ENCODE results near the gene KIF12.

The KIF12 gene

DNA sequence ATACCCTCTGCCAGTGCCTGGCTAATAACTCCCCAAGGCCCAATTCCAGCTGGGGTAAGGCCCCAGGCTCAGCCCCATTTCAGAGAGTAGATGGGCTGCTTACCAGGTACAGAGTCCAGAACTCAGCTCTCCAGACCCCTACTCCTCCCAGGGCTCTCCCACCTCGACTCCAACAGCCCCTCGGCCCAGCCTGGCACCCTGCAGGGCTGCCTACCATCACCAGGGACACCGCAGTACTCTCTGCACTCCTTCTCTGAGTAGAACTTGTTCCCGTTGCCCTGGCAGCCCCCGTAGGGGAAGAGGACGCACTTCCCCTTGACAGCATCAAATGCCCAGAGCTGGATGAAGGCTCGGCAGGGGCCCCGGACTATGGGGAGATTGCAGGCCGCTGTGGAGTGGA is 38.4 kb downstream of the KIF12 start:
- Histone ChIP-seq H3K4me3 (peak overlapping the region in 3 of 10 experiments; percentile 12 to 50 (median 27); a peak in 4 of 20 replicates), H3K27ac (peak overlapping the region in 4 of 11 experiments; percentile 83 to 88 (median 86); a peak in 8 of 22 replicates), H3K36me3 (no peaks in the 10 kb centered on the region), H3K27me3 (no peaks in the 10 kb centered on the region), H3K4me2 (peak overlapping the region; percentile 11 to 99 (median 88); a peak in 21 of 22 replicates), H3K4me1 (peaks cover 52 to 83% (median 76%) of the 10 kb centered on the region in 10 experiments), H3K9ac (peak overlapping the region in 3 of 11 experiments; percentile 61 to 70 (median 65); a peak in 6 of 22 replicates), H3K9me3 (replicated peaks in 1 of 11) (peaks cover 0 to 4% (median 0%) of the 10 kb centered on the region in 11 experiments; a peak in 3 of 22 replicates), H4K20me1 (no peaks in the 10 kb centered on the region; a peak in 1 of 22 replicates)
- TF ChIP-seq Cebpa-rat (IDR thresholded peaks at IDR 0.05) = no peak

DNA sequence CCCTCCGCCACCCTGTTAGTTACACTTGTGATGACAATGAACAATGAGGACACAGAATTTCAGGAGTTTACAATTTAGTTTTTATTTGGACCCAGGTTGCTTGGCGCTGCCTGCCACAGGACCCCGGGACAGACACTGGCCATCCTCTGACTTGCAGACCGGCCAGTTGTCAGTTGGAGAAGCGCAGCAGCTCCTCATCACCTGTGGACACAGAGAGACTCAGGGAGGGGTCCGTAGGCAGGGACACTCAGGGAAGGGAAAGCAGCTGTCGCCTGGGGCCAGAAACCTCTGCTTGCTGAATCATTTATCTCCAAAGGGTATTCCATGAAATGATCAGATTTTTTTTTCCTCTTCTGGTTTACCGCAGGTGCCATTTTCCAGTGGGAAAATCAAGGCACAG is 39.0 kb downstream of the KIF12 start:
- peak overlapping the region in 5 of 11 experiments; percentile 58 to 88 (median 86); a peak in 9 of 22 replicates for H3K27ac ChIP-seq
- H3K27me3 ChIP-seq = 0 out of 22 replicates have a peak, but pooled peaks cover 0 to 2% (median 0%) of the 10 kb centered on the region in 11 experiments
- H3K36me3 ChIP-seq = no peaks in the 10 kb centered on the region
- H4K20me1 ChIP-seq = no peaks in the 10 kb centered on the region; a peak in 1 of 22 replicates
- TF ChIP-seq Cebpa-rat (IDR thresholded peaks at IDR 0.05) = no peak
- H3K4me3 ChIP-seq = peak overlapping the region in 3 of 10 experiments; percentile 12 to 50 (median 27); a peak in 5 of 20 replicates
- peaks cover 58 to 90% (median 83%) of the 10 kb centered on the region in 10 experiments for H3K4me1 ChIP-seq
- H3K9me3 ChIP-seq (replicated peaks in 1 of 11) = peaks cover 0 to 4% (median 0%) of the 10 kb centered on the region in 11 experiments; a peak in 3 of 22 replicates
- peak overlapping the region in 6 of 11 experiments; percentile 7 to 70 (median 59); a peak in 10 of 22 replicates for H3K9ac ChIP-seq
- peak overlapping the region; percentile 49 to 99 (median 88); a peak in 20 of 22 replicates for H3K4me2 ChIP-seq

DNA sequence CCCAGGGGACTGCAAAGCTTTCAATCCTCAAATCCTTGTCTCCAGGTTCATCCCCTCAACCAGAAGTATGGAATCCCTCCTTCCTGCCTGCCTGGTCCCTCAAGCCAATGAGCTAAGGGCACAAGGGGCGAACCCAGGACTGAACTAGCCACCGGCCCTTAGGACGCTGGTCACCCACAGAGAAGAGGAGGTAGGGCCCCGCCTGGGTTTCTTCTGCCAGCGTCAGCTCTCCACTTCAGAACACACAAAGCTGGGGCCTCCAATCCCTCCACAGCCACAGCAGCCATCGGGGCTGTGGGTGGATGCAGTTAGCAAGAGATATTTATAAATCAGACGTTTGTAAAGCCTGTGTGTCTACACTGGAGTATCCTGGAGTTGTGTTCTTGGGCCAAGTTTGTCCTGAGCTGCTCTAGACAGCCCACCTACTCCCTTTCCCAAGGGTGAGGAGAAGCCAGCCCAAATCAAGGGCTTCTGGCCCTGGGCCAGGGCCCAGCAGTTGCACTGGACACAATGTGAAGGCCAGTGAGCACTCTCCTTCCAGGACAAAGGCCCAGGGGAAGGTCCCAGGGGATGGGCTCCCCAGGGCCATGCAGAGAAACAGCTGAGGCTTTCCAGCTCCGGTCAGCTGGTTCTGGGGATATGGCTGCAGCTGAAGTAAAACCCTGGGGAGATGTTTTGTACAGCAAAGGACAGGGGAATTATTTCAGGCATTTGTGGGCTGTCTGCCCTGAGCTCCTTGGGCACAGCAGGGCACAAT is 39.9 kb downstream of the KIF12 start:
- TF ChIP-seq Cebpa-rat (IDR thresholded peaks at IDR 0.05) = no peak
- Histone ChIP-seq H3K4me2 (peak overlapping the region; percentile 49 to 99 (median 88)), H3K27ac (peak overlapping the region in 9 of 11 experiments; percentile 7 to 88 (median 58); a peak in 16 of 22 replicates)

DNA sequence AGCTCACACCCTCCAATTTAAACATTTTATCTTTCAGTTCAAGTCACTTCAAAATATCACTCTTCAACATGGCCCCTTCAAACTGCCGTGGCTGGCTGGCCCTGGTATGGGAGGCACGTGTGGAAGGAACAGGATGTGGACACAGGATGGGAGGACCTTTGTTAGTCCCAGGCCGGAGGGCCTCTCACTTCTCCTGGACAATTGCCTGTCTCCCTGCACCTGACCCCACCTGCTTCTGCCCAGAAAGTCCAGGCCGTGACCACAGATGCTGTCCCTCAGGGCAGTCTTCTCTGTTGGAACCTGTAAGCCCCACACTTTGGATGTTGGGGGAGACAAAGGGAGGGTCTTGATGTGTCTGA is 40.4 kb downstream of the KIF12 start:
- Histone ChIP-seq H3K27me3 (0 out of 22 replicates have a peak, but pooled peaks cover 0 to 4% (median 0%) of the 10 kb centered on the region in 11 experiments), H3K9ac (peak overlapping the region in 6 of 11 experiments; percentile 41 to 70 (median 59); a peak in 10 of 22 replicates), H4K20me1 (no peaks in the 10 kb centered on the region; a peak in 1 of 22 replicates), H3K4me3 (no peak overlapping the region), H3K9me3 (replicated peaks in 1 of 11) (no peaks in the 10 kb centered on the region; a peak in 2 of 22 replicates), H3K4me2 (peak overlapping the region; percentile 49 to 99 (median 88)), H3K36me3 (peaks cover 0 to 6% (median under 1%) of the 10 kb centered on the region in 11 experiments; a peak in 7 of 22 replicates), H3K4me1 (peaks cover 61 to 100% (median 96%) of the 10 kb centered on the region in 10 experiments), H3K27ac (peak overlapping the region in 9 of 11 experiments; percentile 7 to 88 (median 58); a peak in 16 of 22 replicates)
- TF ChIP-seq Cebpa-rat (IDR thresholded peaks at IDR 0.05) = no peak

More for the DNA sequence above, 39.9 kb downstream of the KIF12 start:
- Histone ChIP-seq H3K27me3 (0 out of 22 replicates have a peak, but pooled peaks cover 0 to 4% (median 0%) of the 10 kb centered on the region in 11 experiments), H3K36me3 (no peaks in the 10 kb centered on the region; a peak in 1 of 22 replicates), H3K9me3 (replicated peaks in 1 of 11) (peaks cover 0 to 4% (median 0%) of the 10 kb centered on the region in 11 experiments; a peak in 3 of 22 replicates), H4K20me1 (no peaks in the 10 kb centered on the region; a peak in 1 of 22 replicates), H3K9ac (peak overlapping the region in 8 of 11 experiments; percentile 5 to 70 (median 50); a peak in 15 of 22 replicates), H3K4me3 (peak overlapping the region in 3 of 10 experiments; percentile 12 to 50 (median 27); a peak in 4 of 20 replicates), H3K4me1 (peaks cover 61 to 98% (median 90%) of the 10 kb centered on the region in 10 experiments)

DNA sequence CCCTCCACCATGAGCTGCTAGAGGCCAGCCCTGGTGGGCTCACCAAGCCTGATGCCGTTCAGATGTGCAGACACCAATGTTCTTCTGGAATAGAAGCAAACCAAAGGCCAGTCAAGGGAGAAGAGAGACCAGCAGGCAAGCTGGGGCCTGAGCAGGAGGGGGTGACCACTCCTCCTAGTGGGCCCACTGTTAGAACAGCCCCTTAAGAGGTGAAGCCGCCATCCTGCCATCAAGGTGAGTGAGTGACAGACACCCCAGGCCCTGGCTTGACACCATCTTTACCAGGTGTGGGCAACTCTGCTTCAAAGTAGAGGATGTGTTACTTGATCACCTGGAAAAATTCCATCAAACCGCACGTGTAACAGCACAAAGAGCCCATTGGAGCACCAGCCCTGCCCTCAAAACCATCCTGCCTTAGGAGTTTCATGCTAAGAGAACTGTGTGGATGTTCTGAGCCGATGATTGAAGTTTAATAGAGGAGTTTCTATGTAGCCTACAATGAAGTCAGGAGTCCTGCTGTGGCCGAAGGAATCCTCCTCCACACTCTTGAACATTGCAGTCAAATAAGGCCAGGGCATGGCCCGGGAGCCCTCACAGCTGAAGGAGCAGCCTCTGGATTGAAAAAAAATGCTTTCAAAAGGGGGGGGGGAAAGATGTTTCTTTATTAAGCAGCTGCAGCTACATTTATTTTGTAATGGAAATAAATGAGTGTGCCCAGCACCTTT is 41.8 kb downstream of the KIF12 start:
- Histone ChIP-seq H3K9ac (peak overlapping the region in 3 of 11 experiments; percentile 65 to 74 (median 73); a peak in 6 of 22 replicates), H3K27me3 (0 out of 22 replicates have a peak, but pooled peaks cover 0 to 4% (median 0%) of the 10 kb centered on the region in 11 experiments), H3K36me3 (peaks cover 0 to 19% (median 11%) of the 10 kb centered on the region in 11 experiments; a peak in 15 of 22 replicates), H4K20me1 (no peaks in the 10 kb centered on the region; a peak in 1 of 22 replicates), H3K4me2 (peak overlapping the region; percentile 79 to 99 (median 89); a peak in 19 of 22 replicates), H3K4me3 (peak overlapping the region in 1 of 10 experiments; percentile 5; a peak in 1 of 20 replicates), H3K9me3 (replicated peaks in 1 of 11) (no peaks in the 10 kb centered on the region), H3K27ac (peak overlapping the region in 6 of 11 experiments; percentile 67 to 88 (median 84); a peak in 9 of 22 replicates), H3K4me1 (peaks cover 57 to 100% (median 94%) of the 10 kb centered on the region in 10 experiments)
- TF ChIP-seq Cebpa-rat (IDR thresholded peaks at IDR 0.05) = no peak

DNA sequence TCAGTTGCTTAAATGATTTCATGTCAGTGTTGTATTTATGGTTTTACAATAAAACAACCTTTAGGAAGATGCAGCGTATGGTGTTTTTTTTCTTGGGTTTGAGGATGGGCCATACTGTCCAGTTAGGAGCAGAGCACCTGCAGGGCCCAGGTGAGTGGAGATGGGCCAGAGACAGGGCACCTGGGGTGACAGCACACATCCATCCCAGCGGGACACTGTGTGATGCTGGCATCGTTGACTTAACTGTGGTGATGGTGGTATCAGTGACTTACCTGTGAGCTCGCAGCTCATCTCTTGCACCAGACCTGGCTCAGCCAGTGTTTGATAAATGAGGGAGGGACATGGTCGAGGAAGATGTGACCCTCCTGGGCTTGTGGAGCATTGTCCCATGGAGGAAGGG is 42.6 kb downstream of the KIF12 start:
- Histone ChIP-seq H3K4me3 (peak overlapping the region in 6 of 10 experiments; percentile 22 to 53 (median 44); a peak in 9 of 20 replicates), H4K20me1 (no peaks in the 10 kb centered on the region; a peak in 1 of 22 replicates), H3K9ac (peak overlapping the region; percentile 7 to 74 (median 58); a peak in 15 of 22 replicates), H3K4me2 (peak overlapping the region; percentile 79 to 99 (median 89)), H3K27ac (peak overlapping the region in 9 of 11 experiments; percentile 11 to 88 (median 73); a peak in 16 of 22 replicates), H3K4me1 (peaks cover 51 to 100% (median 86%) of the 10 kb centered on the region in 10 experiments), H3K27me3 (0 out of 22 replicates have a peak, but pooled peaks cover 0 to 4% (median 0%) of the 10 kb centered on the region in 11 experiments), H3K9me3 (replicated peaks in 1 of 11) (no peaks in the 10 kb centered on the region), H3K36me3 (peaks cover 0 to 27% (median 19%) of the 10 kb centered on the region in 11 experiments; a peak in 17 of 22 replicates)
- TF ChIP-seq Cebpa-rat (IDR thresholded peaks at IDR 0.05) = no peak

DNA sequence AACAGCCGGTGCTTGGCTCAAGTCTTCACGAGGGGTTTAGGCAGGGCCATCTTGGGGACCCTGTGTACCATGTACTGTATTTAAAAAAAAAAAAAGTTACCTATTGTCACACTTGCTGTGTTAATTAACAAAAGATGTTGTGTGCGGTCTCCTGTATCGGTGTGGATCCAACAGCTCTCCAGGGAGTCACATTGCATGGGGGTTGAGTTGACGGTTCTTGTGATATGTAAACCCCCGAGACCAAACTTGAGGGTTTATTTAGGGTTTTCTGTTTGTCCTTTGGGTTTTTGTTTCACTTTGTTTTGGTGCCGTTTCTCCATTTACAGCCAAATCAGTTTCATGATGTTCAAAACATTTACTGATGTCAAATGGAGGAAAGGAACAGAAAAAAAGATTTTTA is 43.2 kb downstream of the KIF12 start:
- Histone ChIP-seq H4K20me1 (no peaks in the 10 kb centered on the region; a peak in 1 of 22 replicates), H3K4me2 (peak overlapping the region; percentile 79 to 99 (median 89)), H3K9me3 (replicated peaks in 1 of 11) (no peaks in the 10 kb centered on the region), H3K27ac (peak overlapping the region in 9 of 11 experiments; percentile 11 to 88 (median 73); a peak in 18 of 22 replicates), H3K9ac (peak overlapping the region; percentile 7 to 74 (median 58); a peak in 18 of 22 replicates), H3K27me3 (0 out of 22 replicates have a peak, but pooled peaks cover 0 to 4% (median 0%) of the 10 kb centered on the region in 11 experiments), H3K36me3 (peaks cover 5 to 33% (median 25%) of the 10 kb centered on the region in 11 experiments; a peak in 18 of 22 replicates), H3K4me3 (peak overlapping the region; percentile 22 to 53 (median 44); a peak in 17 of 20 replicates), H3K4me1 (peaks cover 46 to 100% (median 86%) of the 10 kb centered on the region in 10 experiments)
- no peak for TF ChIP-seq Cebpa-rat (IDR thresholded peaks at IDR 0.05)

Data from BLaER1 treated with 17β-estradiol and CSF1 and Interleukin-3, amounts not matched to agents 10 nM and 100 nM (cell line).